PC-9 (cell line): ENCODE measurements around the gene ARHGAP26. TPM values are rescaled to one million over a fixed set of nuclear protein-coding genes. Genes with fewer than 3 reads are reported as not detected.

Source experiments
- BruUV-seq: library from RNA; stranded (reverse); fragments of 400-500 nt; replicated peaks from 2 replicates; lab custom pipeline; 2021; lab: Mats Ljungman, UMichigan
- CTCF ChIA-PET: fragments of 300-600 bp; sonication (Branson Sonifier 250); formaldehyde crosslinking; loops from one replicate; lab custom pipeline; 2022; ENCODE audit warnings: antibody characterized with exemption; lab: Charles Lee
- POLR2A ChIA-PET: fragments of 300-600 bp; sonication (Branson Sonifier 250); formaldehyde crosslinking; loops from one replicate; lab custom pipeline; 2022; ENCODE audit warnings: antibody characterized with exemption; ENCODE audit not compliant: unreplicated experiment; lab: Charles Lee
- DNase-seq, 2 experiments: peaks; one replicate each; pipeline versions ENCODE4 v3.0.0 to v3.0.0-alpha.2; 2015 to 2022; ENCODE audit warnings: mixed read lengths in 1 of 2
- H2AFZ ChIP-seq: fragments of 200-600 bp; sonication (generic); 2 replicates; pipeline ENCODE4 v1.8.1; 2017; ENCODE audit warnings: antibody characterized with exemption
- H3F3A ChIP-seq: fragments of 200-600 bp; sonication (generic); 2 replicates; pipeline ENCODE4 v1.8.1; 2017; ENCODE audit warnings: antibody characterized with exemption, mild to moderate bottlenecking, low read depth; ENCODE audit not compliant: insufficient read depth
- H3K27ac ChIP-seq: fragments of 200-600 bp; sonication (generic); 2 replicates; pipeline ENCODE4 v1.6.1; 2016; ENCODE audit warnings: mixed run types
- H3K27me3 ChIP-seq: fragments of 200-600 bp; sonication (generic); 2 replicates; pipeline ENCODE4 v1.6.1; 2016; ENCODE audit warnings: low read depth, mixed run types; ENCODE audit not compliant: insufficient read depth
- H3K36me3 ChIP-seq: fragments of 200-600 bp; sonication (generic); 2 replicates; pipeline ENCODE4 v1.6.1; 2016; ENCODE audit warnings: low read depth, mixed run types
- H3K4me1 ChIP-seq: fragments of 200-600 bp; sonication (generic); replicated peaks from 2 replicates; pipeline ENCODE4 v1.6.1; 2016; ENCODE audit warnings: mixed run types; ENCODE audit not compliant: insufficient read depth
- H3K4me2 ChIP-seq: fragments of 200-600 bp; sonication (generic); 2 replicates; pipeline ENCODE4 v1.6.1; 2017; ENCODE audit warnings: mixed run types
- H3K4me3 ChIP-seq: fragments of 200-600 bp; sonication (generic); 2 replicates; pipeline ENCODE4 v1.6.1; 2016; ENCODE audit warnings: mixed run types
- H3K79me2 ChIP-seq: fragments of 200-600 bp; sonication (generic); 2 replicates; pipeline ENCODE4 v1.6.1; 2017; ENCODE audit warnings: low read depth, mixed run types
- H3K9me2 ChIP-seq: fragments of 200-600 bp; sonication (generic); 2 replicates; pipeline ENCODE4 v1.8.1; 2017; ENCODE audit warnings: mild to moderate bottlenecking; ENCODE audit not compliant: insufficient read depth
- H3K9me3 ChIP-seq: fragments of 200-600 bp; sonication (generic); 2 replicates; pipeline ENCODE4 v1.8.1; 2016; ENCODE audit warnings: low read depth; ENCODE audit not compliant: insufficient read depth
- H4K20me1 ChIP-seq: fragments of 200-600 bp; sonication (generic); 2 replicates; pipeline ENCODE4 v1.8.1; 2017; ENCODE audit not compliant: insufficient read depth
- EZH2 ChIP-seq: fragments of 200-600 bp; sonication (generic); IDR thresholded peaks from 2 replicates; pipeline ENCODE4 v1.8.0; 2017; ENCODE audit warnings: antibody characterized with exemption, low read depth
- intact Hi-C: fragments of 100-400 bp; cut with micrococcal nuclease; formaldehyde crosslinking; loops from one replicate; pipeline ENCODE4 v1.10.0; 2022; ENCODE audit not compliant: unreplicated experiment
- total RNA-seq: library from RNA; stranded (reverse); gene quantifications from 2 replicates; pipeline ENCODE4 v1.2.3, GENCODE V29; 2021
- TF ChIP-seq, protein P1 (sequence below): fragments of 200-600 bp; sonication (generic); conservative IDR thresholded peaks from 2 replicates; pipeline ENCODE4 v1.6.1; 2017; ENCODE audit warnings: mixed run types, antibody characterized with exemption, mild to moderate bottlenecking, moderate library complexity

The ARHGAP26 gene
- total RNA-seq, 1 experiment from 2014 or later: 29.7 TPM

GRCh38 chr5:143226361-143226760 is 456.2 kb downstream of the ARHGAP26 start:
- no peaks in the 10 kb centered on the region for H4K20me1 ChIP-seq
- ChIA-PET CTCF (no interaction called here), POLR2A (no interaction called here)
- TF ChIP-seq, protein P1, sequence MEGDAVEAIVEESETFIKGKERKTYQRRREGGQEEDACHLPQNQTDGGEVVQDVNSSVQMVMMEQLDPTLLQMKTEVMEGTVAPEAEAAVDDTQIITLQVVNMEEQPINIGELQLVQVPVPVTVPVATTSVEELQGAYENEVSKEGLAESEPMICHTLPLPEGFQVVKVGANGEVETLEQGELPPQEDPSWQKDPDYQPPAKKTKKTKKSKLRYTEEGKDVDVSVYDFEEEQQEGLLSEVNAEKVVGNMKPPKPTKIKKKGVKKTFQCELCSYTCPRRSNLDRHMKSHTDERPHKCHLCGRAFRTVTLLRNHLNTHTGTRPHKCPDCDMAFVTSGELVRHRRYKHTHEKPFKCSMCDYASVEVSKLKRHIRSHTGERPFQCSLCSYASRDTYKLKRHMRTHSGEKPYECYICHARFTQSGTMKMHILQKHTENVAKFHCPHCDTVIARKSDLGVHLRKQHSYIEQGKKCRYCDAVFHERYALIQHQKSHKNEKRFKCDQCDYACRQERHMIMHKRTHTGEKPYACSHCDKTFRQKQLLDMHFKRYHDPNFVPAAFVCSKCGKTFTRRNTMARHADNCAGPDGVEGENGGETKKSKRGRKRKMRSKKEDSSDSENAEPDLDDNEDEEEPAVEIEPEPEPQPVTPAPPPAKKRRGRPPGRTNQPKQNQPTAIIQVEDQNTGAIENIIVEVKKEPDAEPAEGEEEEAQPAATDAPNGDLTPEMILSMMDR: no peak
- no peak overlapping the region for H3K4me2 ChIP-seq
- H2AFZ ChIP-seq: no peak overlapping the region
- no peaks in the 10 kb centered on the region for H3K79me2 ChIP-seq
- H3K4me1 ChIP-seq: no peaks in the 10 kb centered on the region
- no peaks in the 10 kb centered on the region for H3K9me2 ChIP-seq
- H3K9me3 ChIP-seq: no peaks in the 10 kb centered on the region
- no peaks in the 10 kb centered on the region for H3K27me3 ChIP-seq
- no peak for DNase-seq
- no peaks in the 10 kb centered on the region for H3F3A ChIP-seq
- no peaks in the 10 kb centered on the region for H3K36me3 ChIP-seq
- intact Hi-C loops: no loop called here
- no peak overlapping the region for H3K27ac ChIP-seq
- H3K4me3 ChIP-seq: no peak overlapping the region
- BruUV-seq: no TSS peak

- Histone ChIP-seq H3K9me2 (no peaks in the 10 kb centered on the region), H3K4me2 (no peak overlapping the region), H3K4me1 (no peaks in the 10 kb centered on the region), H3K27ac (no peak overlapping the region), H3K27me3 (no peaks in the 10 kb centered on the region), H3K36me3 (no peaks in the 10 kb centered on the region), H4K20me1 (no peaks in the 10 kb centered on the region), H3K79me2 (no peaks in the 10 kb centered on the region), H3K9me3 (no peaks in the 10 kb centered on the region), H2AFZ (no peak overlapping the region), H3F3A (no peaks in the 10 kb centered on the region), H3K4me3 (no peak overlapping the region)
- intact Hi-C loops: no loop called here
- ChIA-PET POLR2A (no interaction called here), CTCF (interaction anchor here (0.6 kb wide), 1 partner anchor 485 kb away, joined by 3 read pairs; no protein-coding TSS in a partner anchor)
- TF ChIP-seq EZH2: no peak
- TF ChIP-seq, protein P1: no peak
- DNase-seq: no peak
- no TSS peak for BruUV-seq
Measured at GRCh38 chr5:143226872-143227271, 456.7 kb downstream of the ARHGAP26 start.

GRCh38 chr5:143227301-143227700 is 457.1 kb downstream of the ARHGAP26 start:
- H3F3A ChIP-seq: no peaks in the 10 kb centered on the region
- H3K4me2 ChIP-seq: no peak overlapping the region
- TF ChIP-seq EZH2: no peak
- TF ChIP-seq, protein P1: no peak
- intact Hi-C loops: no loop called here
- no peak overlapping the region for H2AFZ ChIP-seq
- H3K4me3 ChIP-seq: no peak overlapping the region
- no peaks in the 10 kb centered on the region for H3K27me3 ChIP-seq
- ChIA-PET POLR2A (no interaction called here), CTCF (interaction anchor here (0.6 kb wide), 1 partner anchor 485 kb away, joined by 3 read pairs; no protein-coding TSS in a partner anchor)
- no peak overlapping the region for H3K27ac ChIP-seq
- H3K36me3 ChIP-seq: no peaks in the 10 kb centered on the region
- DNase-seq: no peak
- no peaks in the 10 kb centered on the region for H3K9me2 ChIP-seq
- H3K4me1 ChIP-seq: no peaks in the 10 kb centered on the region
- no peaks in the 10 kb centered on the region for H4K20me1 ChIP-seq
- BruUV-seq: no TSS peak
- no peaks in the 10 kb centered on the region for H3K79me2 ChIP-seq
- no peaks in the 10 kb centered on the region for H3K9me3 ChIP-seq
